HCT116 (cell line): ENCODE results near the gene B3GNT2. TPM values are rescaled to one million over a fixed set of nuclear protein-coding genes. Genes with fewer than 3 reads are reported as not detected.

ENCODE experiments used
- ATAC-seq: fragments of 200-7000 bp; cut with Tn5 transposase; 2 replicates; pipeline ENCODE4 v1.9.1; 2020; ENCODE audit warnings: mild to moderate bottlenecking, moderate library complexity
- BruUV-seq: library from RNA; stranded (reverse); fragments of 400-500 nt; replicated peaks from 2 replicates; lab custom pipeline; 2021; lab: Mats Ljungman, UMichigan
- CTCF ChIA-PET: fragments of 300-600 bp; sonication (Branson Sonifier 250); formaldehyde crosslinking; loops from one replicate; lab custom pipeline; 2021; ENCODE audit warnings: antibody characterized with exemption; lab: Charles Lee
- POLR2A ChIA-PET: fragments of 300-600, 350-600 bp; sonication (Branson Sonifier 250); formaldehyde crosslinking; loops from one replicate; lab custom pipeline; 2021; ENCODE audit warnings: antibody characterized with exemption; lab: Charles Lee
- RAD21 ChIA-PET, 2 experiments: fragments of 300-600 bp; sonication (Branson Sonifier 250); formaldehyde crosslinking; loops; one replicate each; lab custom pipeline; 2023; ENCODE audit warnings: low total read pairs in 2 of 2; ENCODE audit not compliant: uncharacterized antibody in 2 of 2, unreplicated experiment in 2 of 2, low non-redundant PET in 1 of 2; lab: Charles Lee
- DNase-seq: peaks from one replicate; pipeline ENCODE4 v3.0.0-alpha.2; 2010; ENCODE audit warnings: low read depth, low spot score
- H2AFZ ChIP-seq: fragments of 200-600 bp; shearing (Covaris generic), sonication (generic); 2 replicates; pipeline ENCODE4 v1.6.1; 2017; ENCODE audit warnings: low read depth, mixed run types, mixed read lengths, antibody characterized with exemption, low read length; ENCODE audit not compliant: poor library complexity, severe bottlenecking
- H3K27ac ChIP-seq: 2 replicates; pipeline ENCODE4 v1.5.1; 2012; ENCODE audit warnings: low read depth, low read length
- H3K27me3 ChIP-seq: fragments of 200-600 bp; sonication (generic); 2 replicates; pipeline ENCODE4 v1.6.1; 2016; ENCODE audit warnings: mixed run types, low read length, mixed read lengths; ENCODE audit not compliant: insufficient read depth
- H3K36me3 ChIP-seq, 2 experiments: fragments of 200-500 bp in 1 of 2; fragments of 200-600 bp in 1 of 2; sonication (Bioruptor generic) in 1 of 2; sonication (generic) in 1 of 2; 2 replicates each; pipeline versions ENCODE4 v1.5.1 to v1.6.1; 2014 to 2016; ENCODE audit warnings: low read length in 2 of 2, inconsistent platforms in 1 of 2, mixed read lengths in 1 of 2, mixed run types in 1 of 2; ENCODE audit not compliant: insufficient read depth in 2 of 2, control insufficient read depth in 1 of 2
- H3K4me1 ChIP-seq, 2 experiments: fragments of 200-600 bp in 1 of 2; sonication (generic) in 1 of 2; 2 replicates each; pipeline versions ENCODE4 v1.5.1 to v1.6.1; 2012 to 2017; ENCODE audit warnings: low read length in 2 of 2, inconsistent platforms in 1 of 2, mild to moderate bottlenecking in 1 of 2, mixed read lengths in 1 of 2, mixed run types in 1 of 2, moderate library complexity in 1 of 2; ENCODE audit not compliant: insufficient read depth in 2 of 2, control insufficient read depth in 1 of 2
- H3K4me2 ChIP-seq: fragments of 200-600 bp; sonication (generic); 2 replicates; pipeline ENCODE4 v1.6.1; 2017; ENCODE audit warnings: mixed run types, low read length, mixed read lengths
- H3K4me3 ChIP-seq, 2 experiments: fragments of 200-600 bp in 1 of 2; sonication (generic) in 1 of 2; replicated peaks in 1 of 2; 2 replicates each; pipeline ENCODE4 v1.5.1; 2011 to 2016; ENCODE audit warnings: low read length in 2 of 2, control low read depth in 1 of 2, low read depth in 1 of 2, mild to moderate bottlenecking in 1 of 2, mixed read lengths in 1 of 2, mixed run types in 1 of 2
- H3K79me2 ChIP-seq: fragments of 200-600 bp; sonication (generic); 2 replicates; pipeline ENCODE4 v1.6.1; 2017; ENCODE audit warnings: mild to moderate bottlenecking, mixed run types, low read length, moderate library complexity, mixed read lengths; ENCODE audit not compliant: insufficient read depth
- H3K9ac ChIP-seq: fragments of 200-600 bp; sonication (generic); 2 replicates; pipeline ENCODE4 v1.6.1; 2016; ENCODE audit warnings: low read length, mixed read lengths
- H3K9me2 ChIP-seq: fragments of 200-600 bp; sonication (generic), shearing (Covaris generic); 2 replicates; pipeline ENCODE4 v1.6.1; 2017; ENCODE audit warnings: mixed run types, mild to moderate bottlenecking, moderate library complexity; ENCODE audit not compliant: insufficient read depth
- H3K9me3 ChIP-seq, 2 experiments: fragments of 200-500 bp in 1 of 2; fragments of 200-600 bp in 1 of 2; sonication (Bioruptor generic) in 1 of 2; sonication (generic) in 1 of 2; 2 replicates each; pipeline ENCODE4 v1.6.1; 2014 to 2017; ENCODE audit warnings: low read length in 2 of 2, mixed read lengths in 2 of 2, inconsistent platforms in 1 of 2, low read depth in 1 of 2, mild to moderate bottlenecking in 1 of 2, mixed run types in 1 of 2, moderate library complexity in 1 of 2; ENCODE audit not compliant: control insufficient read depth in 1 of 2, insufficient read depth in 1 of 2
- H4K20me1 ChIP-seq: fragments of 200-600 bp; sonication (generic), shearing (Covaris generic); 2 replicates; pipeline ENCODE4 v1.6.1; 2017; ENCODE audit warnings: mixed run types, mild to moderate bottlenecking, moderate library complexity; ENCODE audit not compliant: insufficient read depth
- ATF3 ChIP-seq: IDR thresholded peaks from 2 replicates; pipeline ENCODE4 v1.6.1; 2012
- CEBPB ChIP-seq: IDR thresholded peaks from 2 replicates; pipeline ENCODE4 v1.6.1; 2012; ENCODE audit warnings: low read depth
- EGR1 ChIP-seq: IDR thresholded peaks from 2 replicates; pipeline ENCODE4 v1.6.1; 2012; ENCODE audit warnings: low read depth
- EZH2 ChIP-seq: fragments of 200-600 bp; sonication (generic); IDR thresholded peaks from 2 replicates; pipeline ENCODE4 v1.6.1; 2017; ENCODE audit warnings: antibody characterized with exemption, mixed run types
- FOSL1 ChIP-seq: IDR thresholded peaks from 2 replicates; pipeline ENCODE4 v1.6.1; 2012; ENCODE audit warnings: low read depth
- REST ChIP-seq: IDR thresholded peaks from 2 replicates; pipeline ENCODE4 v1.6.1; 2012; ENCODE audit warnings: low read depth
- SP1 ChIP-seq: IDR thresholded peaks from 2 replicates; pipeline ENCODE4 v1.6.1; 2012; ENCODE audit warnings: low read depth
- SRF ChIP-seq: IDR thresholded peaks from 2 replicates; pipeline ENCODE4 v1.6.1; 2012; ENCODE audit warnings: low read depth
- YY1 ChIP-seq: IDR thresholded peaks from 2 replicates; pipeline ENCODE4 v1.6.1; 2011; ENCODE audit warnings: low read length, low read depth, moderate library complexity, mild to moderate bottlenecking; ENCODE audit not compliant: insufficient replicate concordance; ENCODE audit errors: extremely low read depth
- ZFX ChIP-seq: fragments of 450-650 bp; IDR thresholded peaks from 2 replicates; pipeline ENCODE4 v1.6.1; 2017
- intact Hi-C: fragments of 100-400 bp; cut with micrococcal nuclease; formaldehyde crosslinking; loops from 2 replicates; pipeline ENCODE4 v1.10.0; 2022
- total RNA-seq: library from RNA; stranded (reverse); gene quantifications from one replicate; pipeline ENCODE4 v1.2.1, GENCODE V29; 2021; ENCODE audit not compliant: unreplicated experiment

The B3GNT2 gene
- total RNA-seq, 1 experiment from 2014 or later: 21.5 TPM

GRCh38 chr2:62181843-62182242 lies 14.1 kb upstream of the B3GNT2 start:
- H3K36me3 ChIP-seq: no peaks in the 10 kb centered on the region
- no TSS peak for BruUV-seq
- CTCF ChIA-PET: no interaction called here
- intact Hi-C loops: no loop called here
- no peak for DNase-seq
- H3K4me1 ChIP-seq: no peaks in the 10 kb centered on the region
- H4K20me1 ChIP-seq: no peaks in the 10 kb centered on the region
- no peaks in the 10 kb centered on the region for H3K9me3 ChIP-seq
- H3K79me2 ChIP-seq: no peaks in the 10 kb centered on the region
- no peaks in the 10 kb centered on the region for H3K9me2 ChIP-seq
- H3K27ac ChIP-seq: no peak overlapping the region
- no peak overlapping the region for H2AFZ ChIP-seq
- POLR2A ChIA-PET: no interaction called here
- TF ChIP-seq EZH2 (no peak), SRF (no peak), ZFX (no peak), FOSL1 (no peak), SP1 (no peak), EGR1 (no peak), ATF3 (no peak), YY1 (no peak), CEBPB (no peak), REST (no peak)
- no peak for ATAC-seq
- H3K27me3 ChIP-seq: no peaks in the 10 kb centered on the region
- no peak overlapping the region for H3K4me2 ChIP-seq
- no peak overlapping the region for H3K4me3 ChIP-seq
- no peak overlapping the region for H3K9ac ChIP-seq
- RAD21 ChIA-PET: no interaction called here
